Endothelial cell of umbilical vein (primary cell): ENCODE results near the gene IFITM2. TPM values are rescaled to one million over a fixed set of nuclear protein-coding genes. Genes with fewer than 3 reads are reported as not detected.

Experiments
- BruUV-seq: library from RNA; stranded (reverse); fragments of 400-500 nt; replicated peaks from 2 replicates; lab custom pipeline; 2021; lab: Mats Ljungman, UMichigan
- CTCF ChIA-PET: fragments of 300-600, 350-600 bp; sonication (Branson Sonifier 250); formaldehyde crosslinking; loops from one replicate; lab custom pipeline; 2021; ENCODE audit warnings: antibody characterized with exemption, inconsistent platforms; lab: Charles Lee
- POLR2A ChIA-PET: fragments of 300-600, 350-600 bp; sonication (Branson Sonifier 250); formaldehyde crosslinking; loops from one replicate; lab custom pipeline; 2021; ENCODE audit warnings: antibody characterized with exemption, inconsistent platforms; lab: Charles Lee
- DNase-seq: peaks from one replicate; pipeline ENCODE4 v3.0.0-alpha.2; 2011; ENCODE audit warnings: low read depth, low spot score
- FAIRE-seq: peaks from 2 replicates; lab custom pipeline; 2011; peaks lifted over from hg19 to GRCh38; lab: Jason Lieb, UNC
- H2AFZ ChIP-seq: 2 replicates; pipeline ENCODE4 v1.6.0; 2012; ENCODE audit warnings: low read depth, low read length, control low read depth, inconsistent platforms
- H3K27ac ChIP-seq: 2 replicates; pipeline ENCODE4 v1.5.1; 2011; ENCODE audit warnings: low read depth, mild to moderate bottlenecking, control low read depth, low read length, moderate library complexity; ENCODE audit not compliant: insufficient read depth
- H3K27me3 ChIP-seq, 2 experiments: 2 replicates each; pipeline versions ENCODE4 v1.6.0 to v1.6.1; 2011; ENCODE audit warnings: low read length in 2 of 2, mixed read lengths in 1 of 2; ENCODE audit not compliant: control insufficient read depth in 2 of 2, insufficient read depth in 2 of 2
- H3K36me3 ChIP-seq, 2 experiments: 2 replicates in 1 of 2; 3 replicates in 1 of 2; pipeline ENCODE4 v1.5.1; 2011; ENCODE audit warnings: low read length in 2 of 2, mild to moderate bottlenecking in 1 of 2, moderate library complexity in 1 of 2; ENCODE audit not compliant: control insufficient read depth in 2 of 2, insufficient read depth in 2 of 2; ENCODE audit errors: extremely low read depth in 1 of 2
- H3K4me1 ChIP-seq: 3 replicates; pipeline ENCODE4 v1.5.1; 2011; ENCODE audit warnings: mild to moderate bottlenecking, low read length; ENCODE audit not compliant: control insufficient read depth, insufficient read depth; ENCODE audit errors: extremely low read depth
- H3K4me2 ChIP-seq: 2 replicates; pipeline ENCODE4 v1.6.1; 2011; ENCODE audit warnings: low read length, control low read depth, mixed read lengths; ENCODE audit not compliant: insufficient read depth
- H3K4me3 ChIP-seq, 3 experiments: fragments of 200-600 bp in 1 of 3; sonication (generic), shearing (Covaris generic) in 1 of 3; replicated peaks in 1 of 3; 2 replicates each; pipeline ENCODE4 v1.5.1; 2011 to 2016; ENCODE audit warnings: control low read depth in 3 of 3, low read length in 3 of 3, mild to moderate bottlenecking in 2 of 3, inconsistent platforms in 1 of 3, low read depth in 1 of 3, moderate library complexity in 1 of 3; ENCODE audit not compliant: insufficient read depth in 1 of 3
- H3K79me2 ChIP-seq: 2 replicates; pipeline ENCODE4 v1.6.0; 2012; ENCODE audit warnings: low read length, inconsistent platforms; ENCODE audit not compliant: control insufficient read depth, insufficient read depth
- H3K9ac ChIP-seq: replicated peaks from 2 replicates; pipeline ENCODE3; 2011; ENCODE audit warnings: low read length, control low read depth; ENCODE audit not compliant: insufficient read depth; ENCODE audit errors: extremely low read depth
- H3K9me1 ChIP-seq: replicated peaks from 3 replicates; pipeline ENCODE4 v1.6.0; 2011; ENCODE audit warnings: mild to moderate bottlenecking, low read length; ENCODE audit not compliant: control insufficient read depth, insufficient read depth; ENCODE audit errors: extremely low read depth
- H3K9me3 ChIP-seq: replicated peaks from 2 replicates; pipeline ENCODE4 v1.5.1; 2012; ENCODE audit warnings: low read length, inconsistent platforms; ENCODE audit not compliant: control insufficient read depth, insufficient read depth
- H4K20me1 ChIP-seq: replicated peaks from 2 replicates; pipeline ENCODE3; 2011; ENCODE audit warnings: mild to moderate bottlenecking, low read length; ENCODE audit not compliant: control insufficient read depth, insufficient read depth; ENCODE audit errors: extremely low read depth
- EZH2 ChIP-seq: IDR thresholded peaks from 2 replicates; pipeline ENCODE4 v1.6.1; 2012; ENCODE audit warnings: borderline replicate concordance, low read depth, mild to moderate bottlenecking, moderate library complexity, low read length, inconsistent platforms; ENCODE audit not compliant: severe bottlenecking
- FOS ChIP-seq: IDR thresholded peaks from 2 replicates; pipeline ENCODE4 v1.6.1; 2011; ENCODE audit warnings: mild to moderate bottlenecking, low read length, moderate library complexity, borderline replicate concordance; ENCODE audit not compliant: insufficient read depth
- GATA2 ChIP-seq: IDR thresholded peaks from 2 replicates; pipeline ENCODE4 v1.7.0; 2011; ENCODE audit warnings: low read depth, mild to moderate bottlenecking, moderate library complexity, mixed read lengths, low read length; ENCODE audit not compliant: insufficient read length, insufficient read depth
- JUN ChIP-seq: IDR thresholded peaks from 2 replicates; pipeline ENCODE4 v1.6.1; 2011; ENCODE audit warnings: borderline replicate concordance, low read depth; ENCODE audit not compliant: insufficient read length, insufficient read depth
- MYC ChIP-seq: IDR thresholded peaks from one replicate; pipeline ENCODE4 v1.6.1; 2011; ENCODE audit warnings: mild to moderate bottlenecking, low read depth, low read length
- POLR2A ChIP-seq: IDR thresholded peaks from 2 replicates; pipeline ENCODE4 v1.6.1; 2012; ENCODE audit warnings: low read depth, mild to moderate bottlenecking, control low read depth, low read length
- POLR2AphosphoS5 ChIP-seq: IDR thresholded peaks from 2 replicates; pipeline ENCODE4 v1.6.1; 2012; ENCODE audit warnings: low read depth, mild to moderate bottlenecking, control low read depth, low read length, moderate library complexity; ENCODE audit not compliant: insufficient read depth
- dilution Hi-C: fragments of 300-500 bp; cut with MboI; formaldehyde crosslinking; loops from one replicate; pipeline ENCODE4 v1.15.0; 2019; ENCODE audit warnings: low sequenced_read_pairs; ENCODE audit not compliant: extremely low pct_ligation_motif_present
- intact Hi-C: fragments of 100-400 bp; cut with micrococcal nuclease; formaldehyde crosslinking; loops from one replicate; pipeline ENCODE4 v1.10.0; 2022
- polyA plus RNA-seq, 4 experiments: library from polyadenylated mRNA; depleted of rRNA in 3 of 4; stranded (reverse) in 3 of 4; unstranded in 1 of 4; fragments of >200 nt; gene quantifications; 2 replicates each; pipeline versions ENCODE4 v1.2.1 to v1.2.3, GENCODE V29; 2011 to 2012; ENCODE audit warnings: missing spikeins in 1 of 4
- total RNA-seq: library from RNA; stranded (reverse); gene quantifications from 2 replicates; pipeline ENCODE4 v1.2.3, GENCODE V29; 2021
- TF ChIP-seq, protein P1 (sequence below): IDR thresholded peaks from 2 replicates; pipeline ENCODE4 v1.6.1; 2011; ENCODE audit not compliant: insufficient read depth, insufficient read length
- TF ChIP-seq, protein P2 (sequence below), 2 donors: IDR thresholded peaks; 1 replicate in 1 of 2; 2 replicates in 1 of 2; pipeline ENCODE4 v1.5.1; 2011; ENCODE audit warnings: low read length in 2 of 2, mild to moderate bottlenecking in 2 of 2, moderate library complexity in 2 of 2, control low read depth in 1 of 2, inconsistent platforms in 1 of 2, low read depth in 1 of 2; ENCODE audit not compliant: insufficient read depth in 1 of 2; ENCODE audit errors: extremely low read depth in 1 of 2

The IFITM2 gene
- total and polyA plus RNA-seq, 2 donors (not counting 3 experiments of a cell fraction or from before 2014, with no cell fraction given) = 219 to 1,135 TPM

DNA sequence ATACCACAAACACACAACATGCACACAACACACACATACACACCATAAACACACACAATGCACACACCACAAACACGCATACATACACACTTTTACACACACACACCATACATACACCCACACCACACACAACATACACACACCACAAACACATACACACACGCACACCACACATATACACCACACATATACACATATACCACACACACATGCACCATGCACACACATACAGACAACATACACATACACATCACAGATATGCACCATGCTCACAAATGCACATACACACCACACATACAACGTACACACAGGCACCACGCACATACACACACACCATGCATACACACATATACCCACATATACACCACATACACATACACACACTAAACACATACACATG lies 50.0 kb downstream of the IFITM2 start:
- Histone ChIP-seq H3K79me2 (no peaks in the 10 kb centered on the region), H3K4me2 (no peak overlapping the region), H3K27me3 (no peaks in the 10 kb centered on the region), H3K36me3 (no peaks in the 10 kb centered on the region), H3K9ac (no peak overlapping the region), H3K9me1 (no peaks in the 10 kb centered on the region), H3K27ac (no peak overlapping the region), H2AFZ (no peak overlapping the region), H3K4me1 (peaks cover 8% of the 10 kb centered on the region), H3K9me3 (no peaks in the 10 kb centered on the region), H3K4me3 (no peak overlapping the region), H4K20me1 (no peaks in the 10 kb centered on the region)
- BruUV-seq = no TSS peak
- FAIRE-seq (no peak), DNase-seq (no peak)
- intact Hi-C loops (loop anchor here (2.0 to 5.0 kb wide), 3 partner anchors 31 to 150 kb away; partner anchors contain the start of genes BET1L and RIC8A), dilution Hi-C loops (no loop called here)
- no peak for TF ChIP-seq POLR2AphosphoS5
- TF ChIP-seq MYC = no peak
- TF ChIP-seq POLR2A = no peak
- no peak for TF ChIP-seq FOS
- TF ChIP-seq EZH2 = no peak
- no peak for TF ChIP-seq GATA2
- TF ChIP-seq, protein P1, sequence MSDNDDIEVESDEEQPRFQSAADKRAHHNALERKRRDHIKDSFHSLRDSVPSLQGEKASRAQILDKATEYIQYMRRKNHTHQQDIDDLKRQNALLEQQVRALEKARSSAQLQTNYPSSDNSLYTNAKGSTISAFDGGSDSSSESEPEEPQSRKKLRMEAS = no peak
- TF ChIP-seq JUN = no peak
- TF ChIP-seq, protein P2, sequence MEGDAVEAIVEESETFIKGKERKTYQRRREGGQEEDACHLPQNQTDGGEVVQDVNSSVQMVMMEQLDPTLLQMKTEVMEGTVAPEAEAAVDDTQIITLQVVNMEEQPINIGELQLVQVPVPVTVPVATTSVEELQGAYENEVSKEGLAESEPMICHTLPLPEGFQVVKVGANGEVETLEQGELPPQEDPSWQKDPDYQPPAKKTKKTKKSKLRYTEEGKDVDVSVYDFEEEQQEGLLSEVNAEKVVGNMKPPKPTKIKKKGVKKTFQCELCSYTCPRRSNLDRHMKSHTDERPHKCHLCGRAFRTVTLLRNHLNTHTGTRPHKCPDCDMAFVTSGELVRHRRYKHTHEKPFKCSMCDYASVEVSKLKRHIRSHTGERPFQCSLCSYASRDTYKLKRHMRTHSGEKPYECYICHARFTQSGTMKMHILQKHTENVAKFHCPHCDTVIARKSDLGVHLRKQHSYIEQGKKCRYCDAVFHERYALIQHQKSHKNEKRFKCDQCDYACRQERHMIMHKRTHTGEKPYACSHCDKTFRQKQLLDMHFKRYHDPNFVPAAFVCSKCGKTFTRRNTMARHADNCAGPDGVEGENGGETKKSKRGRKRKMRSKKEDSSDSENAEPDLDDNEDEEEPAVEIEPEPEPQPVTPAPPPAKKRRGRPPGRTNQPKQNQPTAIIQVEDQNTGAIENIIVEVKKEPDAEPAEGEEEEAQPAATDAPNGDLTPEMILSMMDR (IDR thresholded peaks at IDR 0.05; ENCODE audit: extremely low read depth in 1 of 2, insufficient read depth in 1 of 2, low read depth in 1 of 2, low read length in 2 of 2) = no peak
- ChIA-PET CTCF (interaction anchor here (8.9 kb wide), 1 partner anchor 52 kb away, joined by 79 read pairs; the partner anchor contains the start of gene IFITM2), POLR2A (no interaction called here)
